Measurements from ENCODE around the gene ZNF280C.

DNA sequence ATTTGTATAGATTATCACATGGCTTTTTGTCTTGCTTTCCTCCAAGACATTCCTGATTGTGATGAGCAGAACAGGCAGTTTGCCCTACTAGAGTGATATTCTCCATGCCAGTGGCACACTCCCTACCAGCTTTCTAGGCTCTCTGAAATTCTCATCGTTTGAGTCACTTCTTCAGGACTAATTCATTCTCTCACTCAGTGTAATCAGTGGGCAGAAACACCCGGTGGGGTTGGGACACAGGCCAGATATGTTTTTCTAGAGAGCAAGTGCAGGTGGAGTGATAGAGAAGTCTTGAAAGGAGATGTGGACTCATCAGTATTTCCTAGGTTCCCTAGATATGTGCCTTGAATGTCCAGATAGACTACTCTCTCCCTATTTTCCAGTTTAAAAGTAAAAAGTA is 83.8 kb downstream of the ZNF280C start:
- TF ChIP-seq, protein P1, sequence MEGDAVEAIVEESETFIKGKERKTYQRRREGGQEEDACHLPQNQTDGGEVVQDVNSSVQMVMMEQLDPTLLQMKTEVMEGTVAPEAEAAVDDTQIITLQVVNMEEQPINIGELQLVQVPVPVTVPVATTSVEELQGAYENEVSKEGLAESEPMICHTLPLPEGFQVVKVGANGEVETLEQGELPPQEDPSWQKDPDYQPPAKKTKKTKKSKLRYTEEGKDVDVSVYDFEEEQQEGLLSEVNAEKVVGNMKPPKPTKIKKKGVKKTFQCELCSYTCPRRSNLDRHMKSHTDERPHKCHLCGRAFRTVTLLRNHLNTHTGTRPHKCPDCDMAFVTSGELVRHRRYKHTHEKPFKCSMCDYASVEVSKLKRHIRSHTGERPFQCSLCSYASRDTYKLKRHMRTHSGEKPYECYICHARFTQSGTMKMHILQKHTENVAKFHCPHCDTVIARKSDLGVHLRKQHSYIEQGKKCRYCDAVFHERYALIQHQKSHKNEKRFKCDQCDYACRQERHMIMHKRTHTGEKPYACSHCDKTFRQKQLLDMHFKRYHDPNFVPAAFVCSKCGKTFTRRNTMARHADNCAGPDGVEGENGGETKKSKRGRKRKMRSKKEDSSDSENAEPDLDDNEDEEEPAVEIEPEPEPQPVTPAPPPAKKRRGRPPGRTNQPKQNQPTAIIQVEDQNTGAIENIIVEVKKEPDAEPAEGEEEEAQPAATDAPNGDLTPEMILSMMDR (IDR thresholded peaks at IDR 0.05; ENCODE audit: low read depth, low read length, missing input control) = no peak
- TF ChIP-seq TAF1 (conservative IDR thresholded peaks at IDR 0.05) (no peak), EGR1 (IDR thresholded peaks at IDR 0.05; ENCODE audit: low read depth in 2 of 2) (no peak), HNF4G (IDR thresholded peaks at IDR 0.05) (no peak), YY1 (IDR thresholded peaks at IDR 0.05) (no peak), RXRA (IDR thresholded peaks at IDR 0.05) (no peak)
- TF ChIP-seq, protein P2, sequence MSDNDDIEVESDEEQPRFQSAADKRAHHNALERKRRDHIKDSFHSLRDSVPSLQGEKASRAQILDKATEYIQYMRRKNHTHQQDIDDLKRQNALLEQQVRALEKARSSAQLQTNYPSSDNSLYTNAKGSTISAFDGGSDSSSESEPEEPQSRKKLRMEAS (IDR thresholded peaks at IDR 0.05) = no peak
- TF ChIP-seq, protein P3, sequence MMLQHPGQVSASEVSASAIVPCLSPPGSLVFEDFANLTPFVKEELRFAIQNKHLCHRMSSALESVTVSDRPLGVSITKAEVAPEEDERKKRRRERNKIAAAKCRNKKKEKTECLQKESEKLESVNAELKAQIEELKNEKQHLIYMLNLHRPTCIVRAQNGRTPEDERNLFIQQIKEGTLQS (IDR thresholded peaks at IDR 0.05) = no peak
- TF ChIP-seq, protein P4, sequence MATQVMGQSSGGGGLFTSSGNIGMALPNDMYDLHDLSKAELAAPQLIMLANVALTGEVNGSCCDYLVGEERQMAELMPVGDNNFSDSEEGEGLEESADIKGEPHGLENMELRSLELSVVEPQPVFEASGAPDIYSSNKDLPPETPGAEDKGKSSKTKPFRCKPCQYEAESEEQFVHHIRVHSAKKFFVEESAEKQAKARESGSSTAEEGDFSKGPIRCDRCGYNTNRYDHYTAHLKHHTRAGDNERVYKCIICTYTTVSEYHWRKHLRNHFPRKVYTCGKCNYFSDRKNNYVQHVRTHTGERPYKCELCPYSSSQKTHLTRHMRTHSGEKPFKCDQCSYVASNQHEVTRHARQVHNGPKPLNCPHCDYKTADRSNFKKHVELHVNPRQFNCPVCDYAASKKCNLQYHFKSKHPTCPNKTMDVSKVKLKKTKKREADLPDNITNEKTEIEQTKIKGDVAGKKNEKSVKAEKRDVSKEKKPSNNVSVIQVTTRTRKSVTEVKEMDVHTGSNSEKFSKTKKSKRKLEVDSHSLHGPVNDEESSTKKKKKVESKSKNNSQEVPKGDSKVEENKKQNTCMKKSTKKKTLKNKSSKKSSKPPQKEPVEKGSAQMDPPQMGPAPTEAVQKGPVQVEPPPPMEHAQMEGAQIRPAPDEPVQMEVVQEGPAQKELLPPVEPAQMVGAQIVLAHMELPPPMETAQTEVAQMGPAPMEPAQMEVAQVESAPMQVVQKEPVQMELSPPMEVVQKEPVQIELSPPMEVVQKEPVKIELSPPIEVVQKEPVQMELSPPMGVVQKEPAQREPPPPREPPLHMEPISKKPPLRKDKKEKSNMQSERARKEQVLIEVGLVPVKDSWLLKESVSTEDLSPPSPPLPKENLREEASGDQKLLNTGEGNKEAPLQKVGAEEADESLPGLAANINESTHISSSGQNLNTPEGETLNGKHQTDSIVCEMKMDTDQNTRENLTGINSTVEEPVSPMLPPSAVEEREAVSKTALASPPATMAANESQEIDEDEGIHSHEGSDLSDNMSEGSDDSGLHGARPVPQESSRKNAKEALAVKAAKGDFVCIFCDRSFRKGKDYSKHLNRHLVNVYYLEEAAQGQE (IDR thresholded peaks at IDR 0.05) = no peak

Data from liver (tissue), 3 donors.